ENCODE results near the gene ATP6V0C.

DNA sequence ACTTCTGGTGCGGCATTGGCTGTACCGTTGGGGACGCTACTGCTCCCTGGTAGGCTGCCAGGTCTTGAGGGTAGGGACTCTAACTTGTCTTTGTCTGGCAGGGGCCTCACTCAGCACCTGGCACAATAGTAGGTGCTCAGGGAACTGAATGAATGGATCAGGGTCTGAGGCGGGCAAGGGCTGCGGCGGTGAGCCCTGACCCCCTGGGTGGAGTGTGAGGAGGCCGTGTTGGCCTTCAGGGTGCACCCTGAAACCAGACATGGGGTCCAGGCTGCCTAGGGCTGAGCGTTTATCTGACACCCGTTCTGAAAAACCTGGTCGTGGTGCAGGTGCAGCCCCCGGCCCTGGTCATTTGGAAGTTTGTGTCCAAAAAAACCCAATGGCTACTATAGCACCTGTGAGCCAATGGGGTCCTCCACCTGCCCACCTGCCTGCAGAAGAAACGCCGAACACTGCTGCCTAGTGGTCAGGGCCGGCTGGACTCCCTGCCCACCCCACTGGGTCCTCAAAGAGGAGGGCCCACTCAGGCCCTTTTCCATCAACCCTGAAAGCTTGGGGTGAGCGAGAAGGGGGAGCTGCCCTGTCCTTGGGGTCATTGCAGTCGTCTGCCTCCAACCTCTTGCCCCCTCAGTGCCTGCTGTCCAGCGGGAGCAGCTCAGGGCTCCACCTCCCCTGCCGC is 4.9 kb upstream of the ATP6V0C start:
- TF ChIP-seq EGR1 (IDR thresholded peaks at IDR 0.05; ENCODE audit: low read depth in 2 of 2): no peak
- TF ChIP-seq, protein P1, sequence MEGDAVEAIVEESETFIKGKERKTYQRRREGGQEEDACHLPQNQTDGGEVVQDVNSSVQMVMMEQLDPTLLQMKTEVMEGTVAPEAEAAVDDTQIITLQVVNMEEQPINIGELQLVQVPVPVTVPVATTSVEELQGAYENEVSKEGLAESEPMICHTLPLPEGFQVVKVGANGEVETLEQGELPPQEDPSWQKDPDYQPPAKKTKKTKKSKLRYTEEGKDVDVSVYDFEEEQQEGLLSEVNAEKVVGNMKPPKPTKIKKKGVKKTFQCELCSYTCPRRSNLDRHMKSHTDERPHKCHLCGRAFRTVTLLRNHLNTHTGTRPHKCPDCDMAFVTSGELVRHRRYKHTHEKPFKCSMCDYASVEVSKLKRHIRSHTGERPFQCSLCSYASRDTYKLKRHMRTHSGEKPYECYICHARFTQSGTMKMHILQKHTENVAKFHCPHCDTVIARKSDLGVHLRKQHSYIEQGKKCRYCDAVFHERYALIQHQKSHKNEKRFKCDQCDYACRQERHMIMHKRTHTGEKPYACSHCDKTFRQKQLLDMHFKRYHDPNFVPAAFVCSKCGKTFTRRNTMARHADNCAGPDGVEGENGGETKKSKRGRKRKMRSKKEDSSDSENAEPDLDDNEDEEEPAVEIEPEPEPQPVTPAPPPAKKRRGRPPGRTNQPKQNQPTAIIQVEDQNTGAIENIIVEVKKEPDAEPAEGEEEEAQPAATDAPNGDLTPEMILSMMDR (IDR thresholded peaks at IDR 0.05; ENCODE audit: low read depth, low read length, missing input control): no peak
- TF ChIP-seq, protein P2, sequence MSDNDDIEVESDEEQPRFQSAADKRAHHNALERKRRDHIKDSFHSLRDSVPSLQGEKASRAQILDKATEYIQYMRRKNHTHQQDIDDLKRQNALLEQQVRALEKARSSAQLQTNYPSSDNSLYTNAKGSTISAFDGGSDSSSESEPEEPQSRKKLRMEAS (IDR thresholded peaks at IDR 0.05): no peak
- TF ChIP-seq, protein P3, sequence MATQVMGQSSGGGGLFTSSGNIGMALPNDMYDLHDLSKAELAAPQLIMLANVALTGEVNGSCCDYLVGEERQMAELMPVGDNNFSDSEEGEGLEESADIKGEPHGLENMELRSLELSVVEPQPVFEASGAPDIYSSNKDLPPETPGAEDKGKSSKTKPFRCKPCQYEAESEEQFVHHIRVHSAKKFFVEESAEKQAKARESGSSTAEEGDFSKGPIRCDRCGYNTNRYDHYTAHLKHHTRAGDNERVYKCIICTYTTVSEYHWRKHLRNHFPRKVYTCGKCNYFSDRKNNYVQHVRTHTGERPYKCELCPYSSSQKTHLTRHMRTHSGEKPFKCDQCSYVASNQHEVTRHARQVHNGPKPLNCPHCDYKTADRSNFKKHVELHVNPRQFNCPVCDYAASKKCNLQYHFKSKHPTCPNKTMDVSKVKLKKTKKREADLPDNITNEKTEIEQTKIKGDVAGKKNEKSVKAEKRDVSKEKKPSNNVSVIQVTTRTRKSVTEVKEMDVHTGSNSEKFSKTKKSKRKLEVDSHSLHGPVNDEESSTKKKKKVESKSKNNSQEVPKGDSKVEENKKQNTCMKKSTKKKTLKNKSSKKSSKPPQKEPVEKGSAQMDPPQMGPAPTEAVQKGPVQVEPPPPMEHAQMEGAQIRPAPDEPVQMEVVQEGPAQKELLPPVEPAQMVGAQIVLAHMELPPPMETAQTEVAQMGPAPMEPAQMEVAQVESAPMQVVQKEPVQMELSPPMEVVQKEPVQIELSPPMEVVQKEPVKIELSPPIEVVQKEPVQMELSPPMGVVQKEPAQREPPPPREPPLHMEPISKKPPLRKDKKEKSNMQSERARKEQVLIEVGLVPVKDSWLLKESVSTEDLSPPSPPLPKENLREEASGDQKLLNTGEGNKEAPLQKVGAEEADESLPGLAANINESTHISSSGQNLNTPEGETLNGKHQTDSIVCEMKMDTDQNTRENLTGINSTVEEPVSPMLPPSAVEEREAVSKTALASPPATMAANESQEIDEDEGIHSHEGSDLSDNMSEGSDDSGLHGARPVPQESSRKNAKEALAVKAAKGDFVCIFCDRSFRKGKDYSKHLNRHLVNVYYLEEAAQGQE (IDR thresholded peaks at IDR 0.05): no peak
- no peak for TF ChIP-seq SP1 (IDR thresholded peaks at IDR 0.05)
- TF ChIP-seq HNF4A (conservative IDR thresholded peaks at IDR 0.05): no peak

All from liver (tissue), 3 donors.